WERI-Rb-1 (cell line): ENCODE results near the gene GRIK1.

Experiments used
- DNase-seq: peaks from one replicate; pipeline ENCODE4 v3.0.0-alpha.2; 2020
- H3K27ac ChIP-seq: fragments of 250-450 bp; sonication (Bioruptor Pico); 2 replicates; pipeline ENCODE4 v1.5.1; 2020; ENCODE audit warnings: mild to moderate bottlenecking, moderate library complexity
- H3K27me3 ChIP-seq: fragments of 250-450 bp; sonication (Bioruptor Pico); 2 replicates; pipeline ENCODE4 v1.5.1; 2021; ENCODE audit warnings: mild to moderate bottlenecking, low read depth, moderate library complexity; ENCODE audit not compliant: insufficient read depth, severe bottlenecking
- H3K36me3 ChIP-seq: fragments of 250-450 bp; sonication (Bioruptor Pico); 2 replicates; pipeline ENCODE4 v1.5.1; 2020; ENCODE audit warnings: mild to moderate bottlenecking, moderate library complexity
- H3K4me3 ChIP-seq: 2 replicates; pipeline ENCODE4 v1.5.1; 2011; ENCODE audit warnings: low read depth, mild to moderate bottlenecking, control low read depth, low read length
- H3K9me3 ChIP-seq: fragments of 250-450 bp; sonication (Bioruptor Pico); 2 replicates; pipeline ENCODE4 v1.5.1; 2021; ENCODE audit warnings: mild to moderate bottlenecking, moderate library complexity; ENCODE audit not compliant: severe bottlenecking
- CTCF ChIP-seq: IDR thresholded peaks from 2 replicates; pipeline ENCODE4 v1.5.1; 2011; ENCODE audit warnings: low read depth, mild to moderate bottlenecking, control low read depth, inconsistent platforms, low read length

Gene GRIK1

GRCh38 chr21:29726044-29726443, 213.8 kb downstream of the GRIK1 start:
- Histone ChIP-seq H3K36me3 (no peaks in the 10 kb centered on the region), H3K27ac (no peak overlapping the region), H3K4me3 (no peak overlapping the region), H3K27me3 (no peaks in the 10 kb centered on the region), H3K9me3 (no peaks in the 10 kb centered on the region)
- no peak for TF ChIP-seq CTCF
- no peak for DNase-seq

- DNase-seq: no peak
- no peak for TF ChIP-seq CTCF
- H3K9me3 ChIP-seq: no peaks in the 10 kb centered on the region
- H3K36me3 ChIP-seq: no peaks in the 10 kb centered on the region
- no peak overlapping the region for H3K27ac ChIP-seq
- no peak overlapping the region for H3K4me3 ChIP-seq
- no peaks in the 10 kb centered on the region for H3K27me3 ChIP-seq
Measured at GRCh38 chr21:29725025-29725736, 214.6 kb downstream of the GRIK1 start.

- H3K27me3 ChIP-seq: no peaks in the 10 kb centered on the region
- DNase-seq: no peak
- H3K4me3 ChIP-seq: no peak overlapping the region
- peaks cover 3% of the 10 kb centered on the region for H3K9me3 ChIP-seq
- H3K36me3 ChIP-seq: no peaks in the 10 kb centered on the region
- TF ChIP-seq CTCF: no peak
- H3K27ac ChIP-seq: no peak overlapping the region
Measured at GRCh38 chr21:29721964-29722363, 217.8 kb downstream of the GRIK1 start.

- no peaks in the 10 kb centered on the region for H3K27me3 ChIP-seq
- DNase-seq: no peak
- no peak overlapping the region for H3K4me3 ChIP-seq
- peaks cover 5% of the 10 kb centered on the region for H3K9me3 ChIP-seq
- no peak for TF ChIP-seq CTCF
- H3K36me3 ChIP-seq: no peaks in the 10 kb centered on the region
- no peak overlapping the region for H3K27ac ChIP-seq
Measured at GRCh38 chr21:29721221-29721620, 218.6 kb downstream of the GRIK1 start.

GRCh38 chr21:29719521-29719920, 220.3 kb downstream of the GRIK1 start:
- no peak overlapping the region for H3K27ac ChIP-seq
- TF ChIP-seq CTCF: no peak

More at GRCh38 chr21:29719521-29719920, 220.3 kb downstream of the GRIK1 start:
- Histone ChIP-seq H3K4me3 (no peak overlapping the region), H3K9me3 (peaks cover 5% of the 10 kb centered on the region), H3K36me3 (no peaks in the 10 kb centered on the region), H3K27me3 (no peaks in the 10 kb centered on the region)
- DNase-seq: no peak
